NCI-H146 treated with DMSO at 0.1 percent for 48 hours (cell line): Measurements from ENCODE around the gene PDE10A.
"Not testable (repeated sequence)": the region's sequence is repeated elsewhere in the genome, so short reads cannot be mapped to it uniquely, and the experiment has no call there.

ENCODE experiments used
- DNase-seq: peaks from one replicate; lab custom pipeline; 2025; ENCODE audit not compliant: unreplicated experiment; lab: John Stamatoyannopoulos, UW

The PDE10A gene

DNA sequence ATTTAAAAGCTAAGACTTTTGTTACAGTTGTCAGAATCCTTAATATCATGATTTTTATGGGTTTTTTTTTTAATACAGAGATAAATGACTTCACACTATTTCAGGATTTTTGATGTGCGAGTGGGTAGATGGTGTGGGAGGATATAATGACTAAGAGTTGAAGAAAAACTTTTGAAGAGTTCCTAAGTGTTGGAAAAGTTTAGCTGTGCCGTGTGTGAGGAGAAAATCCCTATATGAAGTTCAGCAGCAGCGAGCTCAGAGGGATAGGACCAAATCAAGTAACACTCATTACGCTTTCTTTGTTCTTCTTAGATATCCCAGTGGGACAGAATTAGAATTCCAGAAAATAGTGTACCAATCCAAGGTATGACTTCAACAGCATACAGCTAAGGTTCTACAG lies 34.1 kb downstream of the PDE10A start:
- no peak for DNase-seq

DNA sequence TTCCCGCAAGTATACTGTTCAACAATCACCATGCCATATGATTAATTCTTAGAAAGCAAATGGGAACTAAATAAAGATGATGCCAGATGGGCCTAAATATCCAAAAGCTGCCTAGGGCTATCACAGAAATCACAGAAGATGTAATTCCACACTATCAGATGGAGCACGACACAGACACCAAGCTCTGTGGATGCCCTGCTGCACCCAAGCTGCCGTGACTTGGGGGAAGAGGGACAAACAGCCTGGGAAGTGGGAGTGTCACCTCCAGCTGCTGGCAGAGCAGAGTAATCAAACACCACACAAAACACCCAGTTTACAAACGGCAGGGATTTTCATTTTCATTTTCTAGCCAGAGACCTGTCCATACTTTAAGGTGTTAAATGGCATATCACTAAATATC lies 35.7 kb downstream of the PDE10A start:
- no peak for DNase-seq

DNA sequence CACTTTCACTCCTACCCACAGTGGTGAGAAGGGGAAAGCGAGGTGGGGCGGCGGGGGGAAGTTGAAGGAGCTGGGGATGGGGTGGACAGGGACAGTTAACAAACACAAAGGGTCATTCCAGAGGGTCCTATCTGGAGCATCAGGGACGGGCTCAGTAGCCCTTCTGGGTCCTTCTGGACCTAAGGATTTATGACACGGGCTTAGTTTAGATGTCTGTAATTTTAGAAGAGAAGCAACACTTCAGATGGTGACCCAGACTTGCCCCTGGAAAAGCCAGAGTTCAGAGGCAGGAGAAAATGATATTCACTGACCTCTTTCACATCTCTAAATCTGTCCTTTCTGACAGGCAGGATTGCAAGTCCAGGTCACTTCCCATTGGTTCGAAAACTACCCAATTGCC lies 36.3 kb downstream of the PDE10A start:
- DNase-seq = no peak

DNA sequence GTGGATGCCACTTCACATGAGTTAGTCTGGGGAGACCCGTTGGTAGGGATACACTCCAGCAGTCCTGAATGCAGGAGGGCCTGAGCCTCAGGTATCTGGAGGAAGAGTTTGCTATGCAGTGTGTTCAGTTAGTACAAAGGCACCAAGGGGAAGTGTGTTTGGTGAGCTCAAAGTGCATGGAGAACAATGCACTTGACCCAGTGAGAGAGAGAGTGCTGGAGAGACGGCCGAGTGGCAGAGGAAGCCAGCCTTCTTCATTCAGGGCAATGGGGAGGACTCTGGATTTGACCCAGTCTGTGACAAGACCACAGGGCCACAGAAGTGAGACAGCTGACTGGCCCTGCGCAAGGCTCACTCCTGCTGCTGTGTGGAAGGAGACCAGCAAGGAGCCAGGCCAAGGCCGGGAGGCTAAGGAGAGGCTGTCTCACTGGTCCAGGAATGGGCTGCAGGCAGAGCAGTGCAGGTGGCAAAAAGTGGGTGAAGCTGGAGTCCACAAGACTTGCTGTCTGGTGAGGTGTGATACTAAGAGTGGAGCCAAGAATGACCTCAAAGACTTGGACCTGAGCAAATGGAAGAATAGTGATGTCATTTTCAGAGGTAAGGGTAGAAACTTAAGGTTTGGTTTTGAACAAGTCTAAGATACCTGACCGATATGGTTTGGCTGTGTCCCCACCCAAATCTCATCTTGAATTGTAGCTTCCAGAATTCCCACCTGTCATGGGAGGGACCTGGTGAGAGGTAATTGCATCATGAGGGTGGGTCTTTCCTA lies 38.0 kb downstream of the PDE10A start:
- no peak for DNase-seq

DNA sequence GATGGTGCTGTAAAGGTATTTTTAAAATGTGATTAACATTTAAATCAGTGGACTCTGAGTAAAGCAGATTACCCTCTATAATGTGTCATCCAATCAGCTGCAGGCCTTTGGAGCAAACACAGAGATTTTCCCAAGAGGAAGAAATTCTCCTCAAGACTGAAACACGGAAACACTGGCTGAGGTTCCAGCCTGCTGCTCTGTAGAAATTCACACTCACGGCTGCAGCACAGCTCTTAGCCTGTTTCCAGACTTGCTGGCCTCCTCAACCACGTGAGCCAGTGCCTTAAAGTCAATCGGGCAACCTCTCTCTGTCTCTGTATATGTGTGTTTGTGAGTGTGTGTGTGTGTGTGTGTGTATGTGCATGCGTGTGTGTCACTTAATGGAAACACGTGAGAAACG lies 41.1 kb downstream of the PDE10A start:
- DNase-seq = no peak

DNA sequence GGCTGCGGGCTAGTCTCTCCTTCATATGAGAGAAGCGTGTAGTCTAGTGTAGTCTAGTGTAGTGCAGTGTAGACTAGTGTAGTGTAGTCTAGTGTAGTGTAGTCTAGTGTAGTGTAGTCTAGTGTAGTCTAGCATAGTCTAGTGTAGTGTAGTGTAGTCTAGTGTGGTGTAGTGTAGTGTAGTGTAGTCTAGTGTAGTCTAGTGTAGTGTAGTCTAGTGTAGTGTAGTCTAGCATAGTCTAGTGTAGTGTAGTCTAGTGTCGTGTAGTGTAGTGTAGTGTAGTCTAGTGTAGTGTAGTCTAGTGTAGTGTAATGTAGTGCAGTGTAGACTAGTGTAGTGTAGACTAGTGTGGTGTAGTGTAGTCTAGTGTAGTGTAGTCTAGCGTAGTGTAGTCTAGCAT lies 44.1 kb downstream of the PDE10A start:
- DNase-seq = not testable (repeated sequence)

DNA sequence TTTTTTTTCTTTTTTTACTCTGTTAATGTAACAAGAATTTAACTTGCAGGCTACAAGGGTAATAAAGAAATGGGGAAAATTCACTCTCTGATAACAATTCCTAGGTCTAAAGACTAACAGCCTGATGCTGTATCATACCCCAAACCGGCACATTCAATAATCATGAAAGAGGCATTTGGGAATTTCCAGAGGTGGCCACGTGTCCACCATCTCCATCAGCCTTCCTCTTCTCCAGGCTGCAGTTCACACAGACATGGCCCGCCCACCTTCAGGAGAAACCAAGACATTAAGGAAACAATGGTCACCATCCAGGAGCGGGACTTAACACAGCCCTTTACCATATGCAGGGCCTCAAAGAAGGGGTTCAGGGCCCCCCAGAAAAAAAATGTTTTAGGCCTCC lies 44.8 kb downstream of the PDE10A start:
- no peak for DNase-seq

DNA sequence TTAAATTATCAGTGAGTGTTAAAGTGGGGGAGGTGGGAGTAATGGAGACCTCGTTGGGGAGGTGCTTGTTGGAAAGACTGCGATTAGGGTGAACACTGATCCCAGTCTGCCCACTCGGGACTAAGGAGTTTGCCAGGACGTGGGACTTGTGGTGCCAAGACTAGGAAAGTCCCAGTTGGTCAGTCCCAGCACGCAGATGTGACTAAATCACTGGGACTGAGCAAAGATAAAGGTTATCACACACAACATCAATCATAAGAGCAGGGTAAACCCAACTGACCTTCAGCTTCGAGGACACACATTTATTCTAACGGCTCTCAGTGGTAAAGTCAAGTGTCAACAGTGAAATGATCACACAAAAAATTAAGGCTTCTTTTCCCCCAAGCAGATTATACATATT lies 45.5 kb downstream of the PDE10A start:
- DNase-seq = no peak

DNA sequence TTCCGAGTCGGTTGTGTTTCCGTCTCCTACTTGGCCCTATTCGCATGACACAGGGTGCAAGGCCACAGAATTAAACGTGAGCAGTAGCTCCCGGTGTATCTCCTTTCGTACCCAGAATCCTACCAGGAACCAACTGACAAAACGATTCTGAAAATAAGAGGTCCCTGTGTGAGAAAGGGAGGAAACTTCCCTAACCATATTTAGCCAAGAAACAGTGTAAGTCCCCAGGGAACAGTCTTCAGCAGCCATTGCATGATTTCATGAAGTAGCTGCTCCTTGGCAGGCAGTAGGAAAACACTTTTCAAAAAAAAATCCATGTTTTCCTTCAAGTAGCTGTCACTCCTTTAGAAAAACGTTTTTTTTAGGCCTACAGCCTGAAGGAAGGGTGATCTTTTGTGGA lies 46.9 kb downstream of the PDE10A start:
- no peak for DNase-seq

DNA sequence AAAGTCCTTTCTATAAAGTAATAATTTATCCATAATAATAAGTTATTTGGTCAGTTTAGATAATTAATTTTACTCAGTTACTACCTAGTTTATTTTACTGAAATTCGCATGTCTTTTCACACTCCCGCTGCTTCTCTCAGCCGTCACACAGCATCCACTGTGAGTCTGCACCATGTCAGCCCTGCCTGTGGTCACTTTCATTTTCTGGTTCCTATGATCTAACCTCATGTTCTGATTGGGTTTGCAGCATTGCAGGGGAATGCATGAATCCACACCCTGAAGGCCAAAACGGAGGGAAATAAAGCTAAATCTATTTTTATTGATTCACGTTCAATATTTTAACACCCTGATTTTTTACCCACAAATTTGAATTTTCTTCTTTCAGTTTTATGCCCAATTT lies 47.4 kb downstream of the PDE10A start:
- no peak for DNase-seq

DNA sequence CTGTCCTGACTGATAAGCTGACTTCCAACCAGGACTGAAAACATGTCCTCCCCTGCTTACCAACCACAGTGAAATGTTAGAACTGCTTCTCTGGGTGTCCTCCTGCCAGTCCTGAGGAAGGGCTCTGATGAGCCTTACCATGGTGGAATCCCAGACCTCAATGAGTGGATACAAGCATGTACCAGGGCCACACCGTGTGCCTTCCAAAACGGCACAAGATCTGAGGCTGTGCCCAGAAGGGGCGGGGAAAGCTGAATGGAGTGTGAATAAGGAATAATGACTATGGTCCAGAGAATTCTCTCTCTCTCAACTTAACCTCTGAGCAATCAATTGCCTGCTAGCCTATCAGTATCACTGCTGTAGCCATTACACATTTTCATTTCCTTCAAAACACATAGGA lies 51.7 kb downstream of the PDE10A start:
- no peak for DNase-seq

DNA sequence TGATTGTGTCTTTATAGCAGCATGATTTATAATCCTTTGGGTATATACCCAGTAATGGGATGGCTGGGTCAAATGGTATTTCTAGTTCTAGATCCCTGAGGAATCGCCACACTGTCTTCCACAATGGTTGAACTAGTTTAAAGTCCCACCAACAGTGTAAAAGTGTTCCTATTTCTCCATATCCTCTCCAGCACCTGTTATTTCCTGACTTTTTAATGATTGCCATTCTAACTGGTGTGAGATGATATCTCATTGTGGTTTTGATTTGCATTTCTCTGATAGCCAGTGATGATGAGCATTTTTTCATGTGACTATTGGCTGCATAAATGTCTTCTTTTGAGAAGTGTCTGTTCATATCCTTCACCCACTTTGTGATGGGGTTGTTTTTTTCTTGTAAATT lies 54.5 kb downstream of the PDE10A start:
- not testable (repeated sequence) for DNase-seq

DNA sequence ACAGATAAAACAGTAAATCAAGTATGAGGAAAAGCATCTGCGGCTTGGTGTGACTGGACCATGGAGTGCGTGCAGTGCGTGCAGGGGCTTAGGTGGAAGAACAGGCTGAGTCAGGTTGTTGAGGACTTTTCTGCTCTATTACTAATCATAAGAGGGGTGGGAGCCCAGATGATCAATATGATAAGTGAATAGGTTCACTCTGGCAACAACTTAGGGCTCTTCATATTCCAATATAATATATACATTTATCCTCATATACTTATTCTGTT lies 56.4 kb downstream of the PDE10A start:
- DNase-seq = no peak

DNA sequence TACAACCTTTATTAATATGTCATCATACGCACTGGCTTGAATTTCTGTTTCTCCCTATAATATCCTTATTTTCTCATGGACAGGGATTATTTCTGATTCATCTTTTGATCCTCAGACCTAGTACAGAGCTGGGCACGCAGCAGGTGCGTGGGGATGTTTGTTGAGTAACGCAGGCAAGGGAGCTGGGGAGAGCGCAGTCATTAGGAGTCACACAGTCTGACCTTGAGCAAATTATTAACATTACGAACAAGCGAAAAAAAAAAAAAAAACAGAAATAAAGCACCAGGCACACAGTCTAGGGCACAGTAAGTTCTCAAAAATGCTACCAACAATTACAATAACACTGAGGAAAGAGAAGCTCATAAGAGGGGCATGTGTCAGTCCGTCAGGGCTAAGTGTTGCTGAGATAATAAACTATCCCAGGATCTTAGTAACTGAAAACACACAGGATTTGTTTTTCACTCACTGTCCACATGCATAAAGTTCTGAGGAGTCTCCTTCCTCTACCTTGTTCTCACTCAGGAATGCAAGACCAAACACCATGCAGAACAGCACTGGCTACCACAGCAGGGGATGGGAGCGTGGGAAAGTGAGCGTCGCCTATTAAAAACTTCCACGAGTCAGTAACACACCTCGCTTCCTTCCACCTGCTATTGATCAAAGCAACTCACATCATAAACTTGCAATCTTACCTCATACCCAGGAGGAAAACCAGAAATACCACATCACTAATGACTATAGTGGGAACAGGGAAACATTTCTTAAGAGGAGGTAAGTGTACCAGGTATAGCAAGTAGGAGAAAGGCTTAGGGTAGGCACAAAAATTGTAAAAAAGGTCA lies 56.9 kb downstream of the PDE10A start:
- DNase-seq = no peak

DNA sequence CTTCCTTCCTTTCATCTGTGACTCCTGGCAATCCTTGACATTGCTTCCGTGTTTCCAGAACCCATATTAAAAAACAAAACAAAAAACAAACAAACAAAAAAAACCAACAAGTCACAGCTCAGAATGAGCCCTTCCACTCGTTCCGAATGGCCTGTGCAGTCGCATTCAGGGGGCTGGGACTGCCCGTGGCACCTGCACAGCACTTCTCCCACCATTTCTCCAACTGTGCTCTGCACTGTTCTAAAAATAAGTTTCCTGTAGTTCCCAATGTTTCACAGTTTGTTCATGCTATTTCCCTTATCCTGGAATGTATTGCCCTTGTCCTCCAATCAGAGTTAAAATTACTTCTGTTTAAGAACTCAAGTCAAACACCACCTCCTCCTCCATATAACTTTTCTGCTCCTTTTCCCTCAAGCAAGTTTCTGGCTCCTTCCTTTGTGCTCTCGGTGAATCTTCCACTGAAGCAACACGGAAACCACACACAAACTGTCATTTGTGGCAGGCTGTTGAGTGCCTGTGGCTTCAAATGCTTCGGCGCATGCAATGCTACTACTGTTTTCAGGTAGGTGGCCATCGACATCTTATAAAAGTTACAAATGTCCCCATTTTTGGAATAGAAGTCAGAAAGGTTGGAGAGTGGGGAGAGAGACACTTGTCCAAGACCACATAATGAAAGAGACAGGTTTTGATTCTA lies 57.7 kb downstream of the PDE10A start:
- no peak for DNase-seq

DNA sequence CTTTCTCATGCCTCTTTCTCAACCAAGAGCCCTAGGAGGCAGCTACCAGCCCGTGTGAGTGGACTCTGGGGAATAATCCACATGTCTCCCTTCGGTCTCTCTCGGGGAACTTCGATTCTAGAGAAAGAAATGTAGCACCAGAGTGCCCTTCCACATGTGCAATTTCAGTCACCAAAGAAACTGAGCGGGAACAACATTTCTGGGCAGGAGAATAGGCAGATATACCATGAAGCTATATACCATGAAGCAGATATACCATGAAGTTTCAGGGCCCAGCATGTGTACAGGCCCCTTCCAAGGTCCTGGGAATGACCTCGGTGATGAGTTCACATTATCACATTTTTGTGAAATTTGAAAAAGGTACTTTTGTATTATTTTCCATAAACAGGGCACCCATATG lies 60.8 kb downstream of the PDE10A start:
- DNase-seq = no peak

DNA sequence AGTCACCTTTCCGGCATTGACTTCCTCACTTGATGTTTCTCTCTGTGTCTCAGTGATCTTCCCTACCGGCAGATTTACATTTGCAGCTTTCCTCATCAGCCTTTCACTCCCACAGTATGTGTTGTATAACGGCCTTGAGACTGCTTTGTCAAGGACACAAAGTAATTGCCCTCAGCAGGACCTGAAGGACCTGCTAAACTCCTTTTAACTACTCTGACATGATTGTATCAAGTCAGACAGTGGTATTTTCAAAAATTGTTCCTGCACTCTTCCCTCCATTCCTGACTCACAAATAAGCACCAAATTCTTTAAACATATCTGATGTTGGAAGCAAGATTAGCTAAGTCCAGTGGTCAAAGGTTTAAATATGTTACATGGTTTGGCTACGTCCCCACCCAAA lies 62.4 kb downstream of the PDE10A start:
- DNase-seq = no peak

DNA sequence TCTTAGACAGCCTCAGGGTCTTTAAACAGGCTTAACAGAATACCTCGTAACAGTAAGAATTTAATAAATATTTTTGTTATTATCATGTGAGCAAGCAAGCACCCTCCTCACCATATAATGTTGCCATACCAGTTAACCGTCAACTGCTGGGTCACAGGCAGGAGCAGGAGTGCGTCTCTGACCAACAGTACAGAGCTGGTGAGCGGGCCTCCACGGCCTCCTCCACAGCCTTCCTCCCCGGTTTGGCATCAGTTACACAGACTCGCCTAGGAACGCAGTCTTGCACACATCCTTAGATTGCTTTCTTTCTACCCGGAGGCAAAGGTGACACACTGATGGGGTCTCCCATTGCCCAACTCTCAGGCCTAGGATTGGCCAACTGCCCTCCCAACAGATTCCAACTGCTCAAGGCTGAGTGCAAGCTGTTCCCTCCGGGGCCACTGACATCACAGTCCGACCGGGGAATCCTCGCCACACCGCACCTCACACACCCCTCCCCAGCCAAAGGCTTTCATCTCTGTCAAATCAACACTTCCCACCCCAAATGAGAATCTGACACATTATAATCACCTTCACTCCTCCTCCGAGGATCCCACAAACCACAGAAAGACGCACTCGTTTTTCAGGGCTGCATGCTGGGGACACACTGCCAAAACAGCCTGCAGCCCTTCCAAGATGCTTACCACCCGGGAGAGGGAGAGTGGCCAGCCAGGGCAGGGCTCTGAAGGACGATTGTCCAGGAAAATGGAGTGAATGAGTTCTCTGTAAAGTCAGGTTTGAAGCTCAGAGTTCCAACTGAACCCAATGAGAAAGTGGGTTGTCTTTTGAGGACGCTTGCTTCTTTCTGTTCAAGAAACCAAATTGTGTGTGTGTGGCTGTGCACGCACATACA lies 63.2 kb downstream of the PDE10A start:
- DNase-seq = no peak

DNA sequence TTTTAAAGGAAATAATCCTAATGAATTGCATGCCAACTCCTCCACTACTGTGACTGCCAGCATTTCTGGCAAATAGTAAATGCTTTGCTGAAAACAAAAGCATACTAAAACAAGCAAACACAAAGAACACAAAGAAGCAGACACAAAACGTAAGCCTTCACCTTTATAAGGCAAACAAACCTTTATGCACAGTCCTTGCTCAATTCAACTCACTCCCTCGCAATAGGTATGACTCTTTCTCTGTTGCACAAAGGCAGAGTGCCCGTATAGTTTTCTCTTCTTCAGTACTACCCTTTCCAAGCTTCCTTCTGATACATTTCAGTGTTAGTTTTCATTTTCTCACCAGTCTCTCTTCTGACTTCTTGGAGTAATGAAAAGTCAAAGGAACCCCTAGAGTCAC lies 63.9 kb downstream of the PDE10A start:
- no peak for DNase-seq

DNA sequence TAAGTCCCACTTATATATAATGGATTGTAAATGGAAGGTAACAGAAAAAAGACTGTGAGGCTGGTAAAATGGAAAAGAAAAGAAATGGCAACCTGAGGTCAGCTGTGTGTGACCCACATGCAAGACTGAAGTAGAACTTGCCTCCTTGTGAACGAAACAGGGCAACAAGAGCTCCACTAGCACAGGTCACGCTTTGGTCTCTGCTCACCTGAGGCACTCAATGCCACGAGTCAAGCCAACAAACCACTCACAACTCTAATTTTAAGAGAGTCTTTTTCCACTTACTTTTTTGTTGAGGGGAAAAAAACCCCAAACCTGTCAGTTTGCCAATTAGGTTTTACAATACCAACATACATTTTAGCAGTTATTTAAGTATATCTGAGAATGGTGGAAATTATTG lies 65.2 kb downstream of the PDE10A start:
- DNase-seq = no peak
